HEK293 (cell line): ENCODE results near the gene NTN5.

Experiments
- CTCF ChIA-PET: fragments of 350-600 bp; formaldehyde crosslinking; extraction: SDS; loops from one replicate; lab custom pipeline; 2021; ENCODE audit warnings: antibody characterized with exemption; lab: Yijun Ruan, JAX
- POLR2A ChIA-PET: fragments of 300-600 bp; formaldehyde crosslinking; extraction: SDS; loops from one replicate; lab custom pipeline; 2020; ENCODE audit warnings: antibody characterized with exemption, inconsistent platforms; lab: Yijun Ruan, JAX
- H3K27ac ChIP-seq: fragments of 200-500 bp; sonication (Bioruptor generic); 2 replicates; pipeline ENCODE4 v1.5.1; 2014; ENCODE audit warnings: low read depth, low read length, control low read depth, inconsistent platforms; ENCODE audit errors: extremely low read depth
- H3K36me3 ChIP-seq, 2 experiments: fragments of 200-500 bp in 1 of 2; sonication (Bioruptor generic) in 1 of 2; 1 replicate in 1 of 2; 2 replicates in 1 of 2; pipeline ENCODE4 v1.5.1; 2014 to 2017; ENCODE audit warnings: inconsistent platforms in 2 of 2, low read length in 2 of 2; ENCODE audit not compliant: control insufficient read depth in 2 of 2, insufficient read depth in 1 of 2
- H3K4me1 ChIP-seq: fragments of 200-500 bp; sonication (Bioruptor generic); 2 replicates; pipeline ENCODE4 v1.5.1; 2014; ENCODE audit warnings: mild to moderate bottlenecking, low read length, inconsistent platforms; ENCODE audit not compliant: control insufficient read depth, insufficient read depth
- H3K4me3 ChIP-seq: 2 replicates; pipeline ENCODE4 v1.5.1; 2011; ENCODE audit warnings: low read depth, mild to moderate bottlenecking, control low read depth, low read length, moderate library complexity
- H3K9me3 ChIP-seq: fragments of 200-500 bp; sonication (Bioruptor generic); 2 replicates; pipeline ENCODE4 v1.5.1; 2014; ENCODE audit warnings: low read depth, low read length, inconsistent platforms; ENCODE audit not compliant: control insufficient read depth, insufficient read depth
- GLIS2 ChIP-seq: fragments of 450-650 bp; formaldehyde crosslinking; IDR thresholded peaks from 2 replicates; pipeline ENCODE4 v1.5.1; 2016; ENCODE audit warnings: missing biosample characterization, missing genetic modification characterization
- HOXA7 ChIP-seq: sonication (generic); formaldehyde crosslinking; IDR thresholded peaks from 2 replicates; pipeline ENCODE4 v1.8.1; 2022; ENCODE audit warnings: missing genetic modification reagents, borderline replicate concordance
- KLF10 ChIP-seq: fragments of 450-650 bp; IDR thresholded peaks from 2 replicates; pipeline ENCODE4 v1.5.1; 2018; ENCODE audit warnings: missing biosample characterization, mild to moderate bottlenecking, missing genetic modification characterization
- KLF8 ChIP-seq: fragments of 450-650 bp; formaldehyde crosslinking; IDR thresholded peaks from 2 replicates; pipeline ENCODE4 v1.5.1; 2016; ENCODE audit warnings: missing biosample characterization, missing genetic modification characterization
- SETDB1 ChIP-seq: IDR thresholded peaks from one replicate; pipeline ENCODE4 v1.6.1; 2017; ENCODE audit warnings: mild to moderate bottlenecking, low read length, moderate library complexity, mixed read lengths; ENCODE audit not compliant: insufficient read length
- ZFHX2 ChIP-seq: fragments of 450-650 bp; formaldehyde crosslinking; conservative IDR thresholded peaks from 2 replicates; pipeline ENCODE4 v1.5.1; 2016; ENCODE audit warnings: missing biosample characterization, missing genetic modification characterization
- ZFP41 ChIP-seq: fragments of 450-650 bp; formaldehyde crosslinking; IDR thresholded peaks from 2 replicates; pipeline ENCODE4 v1.5.1; 2016; ENCODE audit warnings: missing biosample characterization, missing genetic modification characterization, borderline replicate concordance
- ZNF132 ChIP-seq: fragments of 450-650 bp; formaldehyde crosslinking; IDR thresholded peaks from 2 replicates; pipeline ENCODE4 v1.5.1; 2017; ENCODE audit warnings: missing biosample characterization, missing genetic modification characterization, borderline replicate concordance
- ZNF138 ChIP-seq: fragments of 450-650 bp; formaldehyde crosslinking; IDR thresholded peaks from 2 replicates; pipeline ENCODE4 v1.5.1; 2016; ENCODE audit warnings: missing biosample characterization, missing genetic modification characterization, borderline replicate concordance
- ZNF157 ChIP-seq: fragments of 450-650 bp; formaldehyde crosslinking; IDR thresholded peaks from 2 replicates; pipeline ENCODE4 v1.5.1; 2016; ENCODE audit warnings: missing biosample characterization, missing genetic modification characterization
- ZNF19 ChIP-seq: fragments of 450-650 bp; formaldehyde crosslinking; IDR thresholded peaks from 2 replicates; pipeline ENCODE4; 2016; ENCODE audit warnings: missing biosample characterization, missing genetic modification characterization, low read depth
- ZNF37A ChIP-seq: fragments of 450-650 bp; IDR thresholded peaks from 2 replicates; pipeline ENCODE4 v1.5.1; 2018; ENCODE audit warnings: missing biosample characterization, missing genetic modification characterization
- ZNF48 ChIP-seq: fragments of 450-650 bp; formaldehyde crosslinking; IDR thresholded peaks from 2 replicates; pipeline ENCODE4 v1.5.1; 2016; ENCODE audit warnings: missing biosample characterization, missing genetic modification characterization
- ZNF768 ChIP-seq: fragments of 450-650 bp; formaldehyde crosslinking; IDR thresholded peaks from 2 replicates; pipeline ENCODE4 v1.5.1; 2018; ENCODE audit warnings: missing biosample characterization, mild to moderate bottlenecking, missing genetic modification characterization
- ZSCAN23 ChIP-seq: fragments of 450-650 bp; formaldehyde crosslinking; IDR thresholded peaks from 2 replicates; pipeline ENCODE4 v1.5.1; 2016; ENCODE audit warnings: missing biosample characterization, missing genetic modification characterization
- TF ChIP-seq, protein P1 (sequence below): fragments of 450-650 bp; formaldehyde crosslinking; IDR thresholded peaks from 2 replicates; pipeline ENCODE4 v1.5.1; 2017; ENCODE audit warnings: missing biosample characterization, missing genetic modification characterization
- TF ChIP-seq, protein P2 (sequence below): fragments of 450-650 bp; formaldehyde crosslinking; IDR thresholded peaks from 2 replicates; pipeline ENCODE4 v1.5.1; 2016; ENCODE audit warnings: missing biosample characterization, missing genetic modification characterization
- TF ChIP-seq, protein P3 (sequence below): fragments of 450-650 bp; formaldehyde crosslinking; IDR thresholded peaks from 2 replicates; pipeline ENCODE4 v1.5.1; 2017; ENCODE audit warnings: missing biosample characterization, mild to moderate bottlenecking, missing genetic modification characterization, moderate library complexity

NTN5 gene

DNA sequence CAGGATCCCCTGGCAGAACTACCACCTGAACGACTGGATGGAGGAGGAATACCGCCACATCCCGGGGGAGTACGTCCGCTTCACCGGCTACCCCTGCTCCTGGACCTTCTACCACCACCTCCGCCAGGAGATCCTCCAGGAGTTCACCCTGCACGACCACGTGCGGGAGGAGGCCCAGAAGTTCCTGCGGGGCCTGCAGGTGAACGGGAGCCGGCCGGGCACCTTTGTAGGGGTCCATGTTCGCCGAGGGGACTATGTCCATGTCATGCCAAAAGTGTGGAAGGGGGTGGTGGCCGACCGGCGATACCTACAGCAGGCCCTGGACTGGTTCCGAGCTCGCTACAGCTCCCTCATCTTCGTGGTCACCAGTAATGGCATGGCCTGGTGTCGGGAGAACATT, 30.5 kb upstream of the NTN5 start:
- Histone ChIP-seq H3K27ac (no peak overlapping the region), H3K9me3 (no peaks in the 10 kb centered on the region), H3K4me3 (no peak overlapping the region), H3K36me3 (peaks cover 0 to 2% of the 10 kb centered on the region in 2 experiments; a peak in 2 of 3 replicates), H3K4me1 (no peaks in the 10 kb centered on the region)
- CTCF ChIA-PET, result no interaction called here
- POLR2A ChIA-PET, result no interaction called here
- no peak for TF ChIP-seq ZFHX2
- TF ChIP-seq ZNF48 (tag by site-specific recombination), result no peak
- no peak for TF ChIP-seq KLF10 (tag by site-specific recombination)
- TF ChIP-seq, protein P1, sequence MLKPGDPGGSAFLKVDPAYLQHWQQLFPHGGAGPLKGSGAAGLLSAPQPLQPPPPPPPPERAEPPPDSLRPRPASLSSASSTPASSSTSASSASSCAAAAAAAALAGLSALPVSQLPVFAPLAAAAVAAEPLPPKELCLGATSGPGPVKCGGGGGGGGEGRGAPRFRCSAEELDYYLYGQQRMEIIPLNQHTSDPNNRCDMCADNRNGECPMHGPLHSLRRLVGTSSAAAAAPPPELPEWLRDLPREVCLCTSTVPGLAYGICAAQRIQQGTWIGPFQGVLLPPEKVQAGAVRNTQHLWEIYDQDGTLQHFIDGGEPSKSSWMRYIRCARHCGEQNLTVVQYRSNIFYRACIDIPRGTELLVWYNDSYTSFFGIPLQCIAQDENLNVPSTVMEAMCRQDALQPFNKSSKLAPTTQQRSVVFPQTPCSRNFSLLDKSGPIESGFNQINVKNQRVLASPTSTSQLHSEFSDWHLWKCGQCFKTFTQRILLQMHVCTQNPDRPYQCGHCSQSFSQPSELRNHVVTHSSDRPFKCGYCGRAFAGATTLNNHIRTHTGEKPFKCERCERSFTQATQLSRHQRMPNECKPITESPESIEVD, result no peak
- TF ChIP-seq ZNF19 (tag by site-specific recombination), result no peak
- no peak for TF ChIP-seq HOXA7 (CRISPR knock-in tag)
- no peak for TF ChIP-seq KLF8 (tag by site-specific recombination)
- TF ChIP-seq ZNF138 (tag by site-specific recombination), result no peak
- no peak for TF ChIP-seq SETDB1

DNA sequence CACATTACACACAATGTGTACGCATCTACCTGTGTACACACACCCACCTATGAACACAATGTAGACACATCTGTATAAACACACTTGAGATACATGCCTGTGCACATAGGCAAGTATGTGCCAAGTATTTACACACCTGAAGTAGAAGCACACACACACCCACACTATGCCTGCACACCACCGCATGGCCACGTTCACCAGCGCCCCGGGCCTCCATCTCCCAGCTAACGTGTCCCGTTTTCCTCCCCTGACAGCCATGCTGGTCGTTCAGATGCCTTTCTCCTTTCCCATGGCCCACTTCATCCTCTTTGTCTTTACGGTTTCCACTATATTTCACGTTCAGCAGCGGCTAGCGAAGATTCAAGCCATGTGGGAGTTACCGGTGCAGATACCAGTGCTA, 29.9 kb upstream of the NTN5 start:
- H3K9me3 ChIP-seq, result no peaks in the 10 kb centered on the region
- H3K4me3 ChIP-seq, result no peak overlapping the region
- no peak overlapping the region for H3K27ac ChIP-seq
- ChIA-PET CTCF (interaction anchor here (1.1 kb wide), 1 partner anchor 10 kb away, joined by 3 read pairs; no protein-coding TSS in a partner anchor), POLR2A (no interaction called here)
- TF ChIP-seq ZNF132 (tag by site-specific recombination), result no peak
- no peak for TF ChIP-seq ZNF157
- TF ChIP-seq, protein P2, sequence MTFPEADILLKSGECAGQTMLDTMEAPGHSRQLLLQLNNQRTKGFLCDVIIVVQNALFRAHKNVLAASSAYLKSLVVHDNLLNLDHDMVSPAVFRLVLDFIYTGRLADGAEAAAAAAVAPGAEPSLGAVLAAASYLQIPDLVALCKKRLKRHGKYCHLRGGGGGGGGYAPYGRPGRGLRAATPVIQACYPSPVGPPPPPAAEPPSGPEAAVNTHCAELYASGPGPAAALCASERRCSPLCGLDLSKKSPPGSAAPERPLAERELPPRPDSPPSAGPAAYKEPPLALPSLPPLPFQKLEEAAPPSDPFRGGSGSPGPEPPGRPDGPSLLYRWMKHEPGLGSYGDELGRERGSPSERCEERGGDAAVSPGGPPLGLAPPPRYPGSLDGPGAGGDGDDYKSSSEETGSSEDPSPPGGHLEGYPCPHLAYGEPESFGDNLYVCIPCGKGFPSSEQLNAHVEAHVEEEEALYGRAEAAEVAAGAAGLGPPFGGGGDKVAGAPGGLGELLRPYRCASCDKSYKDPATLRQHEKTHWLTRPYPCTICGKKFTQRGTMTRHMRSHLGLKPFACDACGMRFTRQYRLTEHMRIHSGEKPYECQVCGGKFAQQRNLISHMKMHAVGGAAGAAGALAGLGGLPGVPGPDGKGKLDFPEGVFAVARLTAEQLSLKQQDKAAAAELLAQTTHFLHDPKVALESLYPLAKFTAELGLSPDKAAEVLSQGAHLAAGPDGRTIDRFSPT (tag by site-specific recombination), result no peak
- no peak for TF ChIP-seq ZNF19 (tag by site-specific recombination)
- TF ChIP-seq ZSCAN23 (tag by site-specific recombination), result no peak
- TF ChIP-seq ZNF37A (tag by site-specific recombination), result no peak
- no peak for TF ChIP-seq GLIS2
- no peak for TF ChIP-seq ZFP41 (tag by site-specific recombination)
- 0 out of 2 replicates have a peak, but pooled peaks cover 2% of the 10 kb centered on the region for H3K4me1 ChIP-seq
- peaks cover 0 to 2% of the 10 kb centered on the region in 2 experiments; a peak in 2 of 3 replicates for H3K36me3 ChIP-seq

DNA sequence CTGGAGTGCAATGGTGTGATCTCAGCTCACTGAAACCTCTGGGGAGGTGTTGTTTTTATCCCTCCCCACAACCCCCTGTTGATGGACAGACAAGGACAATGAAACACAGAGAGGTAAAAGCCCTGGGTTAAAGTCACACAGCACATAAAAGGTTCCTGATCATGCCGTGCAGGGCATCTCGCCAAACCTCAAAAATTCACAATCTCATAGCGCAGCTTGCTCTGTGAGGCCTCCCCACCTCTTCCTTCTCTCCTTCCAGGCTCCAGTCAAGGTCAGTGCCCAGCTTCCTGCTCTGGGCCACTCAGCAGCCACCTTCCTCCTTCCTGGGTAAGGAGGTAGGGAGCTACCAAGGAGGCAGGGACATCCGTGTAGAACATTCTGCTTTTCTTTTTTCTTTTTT, 25.2 kb upstream of the NTN5 start:
- H3K9me3 ChIP-seq, result no peaks in the 10 kb centered on the region
- H3K4me1 ChIP-seq, result 0 out of 2 replicates have a peak, but pooled peaks cover 2% of the 10 kb centered on the region
- H3K4me3 ChIP-seq, result no peak overlapping the region
- TF ChIP-seq ZNF768 (tag by site-specific recombination), result peak; percentile 24; the same call in 1 of the 2 replicates
- TF ChIP-seq, protein P3, sequence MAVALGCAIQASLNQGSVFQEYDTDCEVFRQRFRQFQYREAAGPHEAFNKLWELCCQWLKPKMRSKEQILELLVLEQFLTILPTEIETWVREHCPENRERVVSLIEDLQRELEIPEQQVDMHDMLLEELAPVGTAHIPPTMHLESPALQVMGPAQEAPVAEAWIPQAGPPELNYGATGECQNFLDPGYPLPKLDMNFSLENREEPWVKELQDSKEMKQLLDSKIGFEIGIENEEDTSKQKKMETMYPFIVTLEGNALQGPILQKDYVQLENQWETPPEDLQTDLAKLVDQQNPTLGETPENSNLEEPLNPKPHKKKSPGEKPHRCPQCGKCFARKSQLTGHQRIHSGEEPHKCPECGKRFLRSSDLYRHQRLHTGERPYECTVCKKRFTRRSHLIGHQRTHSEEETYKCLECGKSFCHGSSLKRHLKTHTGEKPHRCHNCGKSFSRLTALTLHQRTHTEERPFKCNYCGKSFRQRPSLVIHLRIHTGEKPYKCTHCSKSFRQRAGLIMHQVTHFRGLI (tag by site-specific recombination), result no peak
- CTCF ChIA-PET, result interaction anchor here (0.8 to 1.6 kb wide), 4 partner anchors 9 to 23 kb away, joined by 3 to 4 read pairs (median 3); no protein-coding TSS in a partner anchor
- POLR2A ChIA-PET, result interaction anchor here (1.0 to 1.8 kb wide), 2 partner anchors 10 to 16 kb away, joined by 3 to 8 read pairs; no protein-coding TSS in a partner anchor
- no peak overlapping the region for H3K27ac ChIP-seq
- no peaks in the 10 kb centered on the region; a peak in 1 of 3 replicates for H3K36me3 ChIP-seq
